ENCODE measurements around the gene KIFC1. TPM values are rescaled to one million over a fixed set of nuclear protein-coding genes. Genes with fewer than 3 reads are reported as not detected.

Gene KIFC1
- total RNA-seq, 2 experiments from 2014 or later, result 1.2 to 1.6 TPM

- H3K27ac ChIP-seq (ENCODE audit: low read depth in 1 of 2, low read length in 2 of 2), result peak overlapping the region; percentile 91 to 99
- Mint-ChIP-seq H3K36me3 (ENCODE audit: low read depth) (peaks cover 66% of the 10 kb centered on the region), H3K27me3 (no peaks in the 10 kb centered on the region), H3K4me1 (ENCODE audit: low read depth) (peaks cover 72% of the 10 kb centered on the region), H3K27ac (peak overlapping the region; percentile 98), H3K4me3 (peak overlapping the region; percentile 94), H3K9me3 (no peaks in the 10 kb centered on the region)
- DNase-seq, result no peak
- peaks cover 72% of the 10 kb centered on the region for H3K4me1 ChIP-seq (ENCODE audit: insufficient read depth, low read length)
- H3K27me3 ChIP-seq (ENCODE audit: control insufficient read depth in 1 of 2, insufficient read depth in 2 of 2, low read length in 2 of 2), result no peaks in the 10 kb centered on the region
- ATAC-seq (ENCODE audit: poor library complexity), result no peak
- no peaks in the 10 kb centered on the region for H3K9me3 ChIP-seq (ENCODE audit: control insufficient read depth in 1 of 2, insufficient read depth in 1 of 2, low read length in 2 of 2)
- intact Hi-C loops (cut with DNase I, micrococcal nuclease), result loop anchor here in 1 of 2 experiments (5.0 kb wide), 1 partner anchor 210 kb away; the partner anchor contains the start of genes HSD17B8, RXRB and SLC39A7
- peaks cover 42% of the 10 kb centered on the region for H3K36me3 ChIP-seq (ENCODE audit: insufficient read depth, low read length)
- ChIA-PET POLR2A (interaction anchor here (1.1 to 2.8 kb wide), 4 partner anchors 13 to 159 kb away, joined by 5 to 19 read pairs (median 8); no protein-coding TSS in a partner anchor), CTCF (interaction anchor here (1.2 kb wide), 1 partner anchor 12 kb away, joined by 3 read pairs; no protein-coding TSS in a partner anchor)
- TF ChIP-seq CTCF (IDR thresholded peaks at IDR 0.05), result no peak
- H3K4me3 ChIP-seq (ENCODE audit: low read length), result peak overlapping the region; percentile 81
Observed at GRCh38 chr6:33412140-33413009, 20.8 kb downstream of the KIFC1 start.

- DNase-seq, result peak in 1 of 14 experiments; percentile 23
- H3K27ac ChIP-seq (ENCODE audit: low read depth in 1 of 2, low read length in 2 of 2), result no peak overlapping the region
- H3K36me3 Mint-ChIP-seq (ENCODE audit: low read depth), result peaks cover 74% of the 10 kb centered on the region
Observed at GRCh38 chr6:33413241-33414120, 21.9 kb downstream of the KIFC1 start.

More at GRCh38 chr6:33413241-33414120, 21.9 kb downstream of the KIFC1 start:
- Histone ChIP-seq H3K4me3 (ENCODE audit: low read length) (no peak overlapping the region), H3K36me3 (ENCODE audit: insufficient read depth, low read length) (peaks cover 42% of the 10 kb centered on the region), H3K9me3 (ENCODE audit: control insufficient read depth in 1 of 2, insufficient read depth in 1 of 2, low read length in 2 of 2) (no peaks in the 10 kb centered on the region), H3K4me1 (ENCODE audit: insufficient read depth, low read length) (peaks cover 80% of the 10 kb centered on the region), H3K27me3 (ENCODE audit: control insufficient read depth in 1 of 2, insufficient read depth in 2 of 2, low read length in 2 of 2) (no peaks in the 10 kb centered on the region)
- no peak for ATAC-seq (ENCODE audit: poor library complexity)
- TF ChIP-seq CTCF (IDR thresholded peaks at IDR 0.05), result no peak
- no peaks in the 10 kb centered on the region for H3K27me3 Mint-ChIP-seq
- CTCF ChIA-PET, result no interaction called here
- H3K4me3 Mint-ChIP-seq, result peak overlapping the region; percentile 94
- peaks cover 82% of the 10 kb centered on the region for H3K4me1 Mint-ChIP-seq (ENCODE audit: low read depth)
- peak overlapping the region; percentile 98 for H3K27ac Mint-ChIP-seq
- POLR2A ChIA-PET, result interaction anchor here (1.0 to 1.2 kb wide), 2 partner anchors 12 to 18 kb away, joined by 3 to 5 read pairs; no protein-coding TSS in a partner anchor
- intact Hi-C loops (cut with DNase I, micrococcal nuclease), result loop anchor here in 1 of 2 experiments (5.0 kb wide), 1 partner anchor 211 kb away; the partner anchor contains the start of genes HSD17B8, RXRB and SLC39A7
- H3K9me3 Mint-ChIP-seq, result no peaks in the 10 kb centered on the region
